ENCODE data around the gene STX8.

DNA sequence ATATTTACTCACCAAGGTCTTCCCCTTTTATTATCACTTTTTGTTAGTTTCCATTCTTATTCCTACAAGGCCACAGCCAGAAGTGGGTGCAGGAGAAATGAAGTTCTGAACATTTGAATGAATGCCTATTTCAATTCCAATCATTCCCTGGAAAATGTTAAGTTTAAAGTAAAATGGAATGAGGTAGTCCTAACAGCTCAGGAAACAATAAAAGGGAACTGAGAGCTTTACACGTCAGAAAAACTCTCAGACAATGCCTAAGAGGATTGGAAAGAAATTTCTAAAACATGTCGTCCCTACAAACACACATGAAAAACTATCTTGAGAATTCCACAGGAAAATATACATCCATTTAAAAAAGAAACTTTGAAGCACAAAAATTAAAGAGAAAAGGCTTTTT is 238.8 kb downstream of the STX8 start:
- TF ChIP-seq, protein P1, sequence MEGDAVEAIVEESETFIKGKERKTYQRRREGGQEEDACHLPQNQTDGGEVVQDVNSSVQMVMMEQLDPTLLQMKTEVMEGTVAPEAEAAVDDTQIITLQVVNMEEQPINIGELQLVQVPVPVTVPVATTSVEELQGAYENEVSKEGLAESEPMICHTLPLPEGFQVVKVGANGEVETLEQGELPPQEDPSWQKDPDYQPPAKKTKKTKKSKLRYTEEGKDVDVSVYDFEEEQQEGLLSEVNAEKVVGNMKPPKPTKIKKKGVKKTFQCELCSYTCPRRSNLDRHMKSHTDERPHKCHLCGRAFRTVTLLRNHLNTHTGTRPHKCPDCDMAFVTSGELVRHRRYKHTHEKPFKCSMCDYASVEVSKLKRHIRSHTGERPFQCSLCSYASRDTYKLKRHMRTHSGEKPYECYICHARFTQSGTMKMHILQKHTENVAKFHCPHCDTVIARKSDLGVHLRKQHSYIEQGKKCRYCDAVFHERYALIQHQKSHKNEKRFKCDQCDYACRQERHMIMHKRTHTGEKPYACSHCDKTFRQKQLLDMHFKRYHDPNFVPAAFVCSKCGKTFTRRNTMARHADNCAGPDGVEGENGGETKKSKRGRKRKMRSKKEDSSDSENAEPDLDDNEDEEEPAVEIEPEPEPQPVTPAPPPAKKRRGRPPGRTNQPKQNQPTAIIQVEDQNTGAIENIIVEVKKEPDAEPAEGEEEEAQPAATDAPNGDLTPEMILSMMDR (IDR thresholded peaks at IDR 0.05): no peak
- TF ChIP-seq ZFX (IDR thresholded peaks at IDR 0.05; ENCODE audit: borderline replicate concordance): no peak

All from 22Rv1 (cell line).